Measurements from ENCODE around the gene CPLX1.

CPLX1 gene

GRCh38 chr4:831483-831805, 5.5 kb upstream of the CPLX1 start:
- Histone ChIP-seq H3K79me2 (ENCODE audit: insufficient read depth, low read length) (no peaks in the 10 kb centered on the region), H3K9me3 (ENCODE audit: insufficient read depth, low read depth, low read length) (peaks cover 25% of the 10 kb centered on the region; the same call in 1 of the 2 replicates), H2AFZ (ENCODE audit: low read length) (no peak overlapping the region), H3K9me2 (replicated peaks; ENCODE audit: low read depth, low read length) (no peaks in the 10 kb centered on the region), H4K20me1 (ENCODE audit: insufficient read depth, low read length, poor library complexity, severe bottlenecking) (no peaks in the 10 kb centered on the region), H3K27me3 (ENCODE audit: insufficient read depth, low read length, poor library complexity, severe bottlenecking) (no peaks in the 10 kb centered on the region), H3K9ac (ENCODE audit: low read depth, low read length, poor library complexity, severe bottlenecking) (no peak overlapping the region), H3F3A (ENCODE audit: low read depth) (no peaks in the 10 kb centered on the region), H3K4me2 (ENCODE audit: low read depth, low read length, poor library complexity, severe bottlenecking) (no peak overlapping the region), H3K4me1 (ENCODE audit: insufficient read depth, low read length, poor library complexity, severe bottlenecking) (no peaks in the 10 kb centered on the region), H3K4me3 (ENCODE audit: low read length, poor library complexity, severe bottlenecking) (no peak overlapping the region), H3K36me3 (ENCODE audit: insufficient read depth, low read length) (no peaks in the 10 kb centered on the region)
- TF ChIP-seq CTCF (conservative IDR thresholded peaks at IDR 0.05; ENCODE audit: low read length) (no peak), EZH2phosphoT487 (IDR thresholded peaks at IDR 0.05; ENCODE audit: borderline replicate concordance) (no peak)

- no peak for TF ChIP-seq EZH2phosphoT487 (IDR thresholded peaks at IDR 0.05; ENCODE audit: borderline replicate concordance)
- no peak for TF ChIP-seq CTCF (conservative IDR thresholded peaks at IDR 0.05; ENCODE audit: low read length)
- Histone ChIP-seq H3K9me3 (ENCODE audit: insufficient read depth, low read depth, low read length) (peaks cover 25% of the 10 kb centered on the region; the same call in 1 of the 2 replicates), H3K9ac (ENCODE audit: low read depth, low read length, poor library complexity, severe bottlenecking) (no peak overlapping the region)
Measured at GRCh38 chr4:830601-831482, 4.9 kb upstream of the CPLX1 start.

GRCh38 chr4:829761-830600, 4.1 kb upstream of the CPLX1 start:
- Histone ChIP-seq H3K36me3 (ENCODE audit: insufficient read depth, low read length) (no peaks in the 10 kb centered on the region), H3K4me1 (ENCODE audit: insufficient read depth, low read length, poor library complexity, severe bottlenecking) (no peaks in the 10 kb centered on the region), H3K4me2 (ENCODE audit: low read depth, low read length, poor library complexity, severe bottlenecking) (no peak overlapping the region), H3K9me2 (replicated peaks; ENCODE audit: low read depth, low read length) (no peaks in the 10 kb centered on the region), H3K4me3 (ENCODE audit: low read length, poor library complexity, severe bottlenecking) (no peak overlapping the region), H2AFZ (ENCODE audit: low read length) (no peak overlapping the region), H3F3A (ENCODE audit: low read depth) (no peaks in the 10 kb centered on the region), H3K27me3 (ENCODE audit: insufficient read depth, low read length, poor library complexity, severe bottlenecking) (no peaks in the 10 kb centered on the region), H3K79me2 (ENCODE audit: insufficient read depth, low read length) (no peaks in the 10 kb centered on the region), H3K9ac (ENCODE audit: low read depth, low read length, poor library complexity, severe bottlenecking) (no peak overlapping the region), H3K9me3 (ENCODE audit: insufficient read depth, low read depth, low read length) (peaks cover 25% of the 10 kb centered on the region; the same call in 1 of the 2 replicates), H4K20me1 (ENCODE audit: insufficient read depth, low read length, poor library complexity, severe bottlenecking) (no peaks in the 10 kb centered on the region)
- no peak for TF ChIP-seq EZH2phosphoT487 (IDR thresholded peaks at IDR 0.05; ENCODE audit: borderline replicate concordance)
- no peak for TF ChIP-seq CTCF (conservative IDR thresholded peaks at IDR 0.05; ENCODE audit: low read length)

More at GRCh38 chr4:830601-831482, 4.9 kb upstream of the CPLX1 start:
- Histone ChIP-seq H3K4me3 (ENCODE audit: low read length, poor library complexity, severe bottlenecking) (no peak overlapping the region), H2AFZ (ENCODE audit: low read length) (no peak overlapping the region), H4K20me1 (ENCODE audit: insufficient read depth, low read length, poor library complexity, severe bottlenecking) (no peaks in the 10 kb centered on the region), H3K4me1 (ENCODE audit: insufficient read depth, low read length, poor library complexity, severe bottlenecking) (no peaks in the 10 kb centered on the region), H3K36me3 (ENCODE audit: insufficient read depth, low read length) (no peaks in the 10 kb centered on the region), H3F3A (ENCODE audit: low read depth) (no peaks in the 10 kb centered on the region), H3K27me3 (ENCODE audit: insufficient read depth, low read length, poor library complexity, severe bottlenecking) (no peaks in the 10 kb centered on the region), H3K79me2 (ENCODE audit: insufficient read depth, low read length) (no peaks in the 10 kb centered on the region), H3K4me2 (ENCODE audit: low read depth, low read length, poor library complexity, severe bottlenecking) (no peak overlapping the region), H3K9me2 (replicated peaks; ENCODE audit: low read depth, low read length) (no peaks in the 10 kb centered on the region)
